ENCODE data around the gene POU3F1. TPM values are rescaled to one million over a fixed set of nuclear protein-coding genes. Genes with fewer than 3 reads are reported as not detected.
A peak's percentile ranks its signal among the peaks of the same experiment; 100 is the strongest.

POU3F1 gene
- total RNA-seq, 2 donors from 2014 or later: not detected

GRCh38 chr1:38077523-38078147 lies 31.0 kb upstream of the POU3F1 start:
- DNase-seq (ENCODE audit: low spot score in 2 of 2) (no peak), ATAC-seq (no peak)
- no peak overlapping the region for H3K27ac Mint-ChIP-seq

GRCh38 chr1:38076455-38076854 lies 29.9 kb upstream of the POU3F1 start:
- H3K36me3 Mint-ChIP-seq: no peaks in the 10 kb centered on the region
- no peak for DNase-seq (ENCODE audit: low spot score in 2 of 2)

More at GRCh38 chr1:38077523-38078147, 31.0 kb upstream of the POU3F1 start:
- H3K36me3 Mint-ChIP-seq: no peaks in the 10 kb centered on the region
- H3K9me3 Mint-ChIP-seq: no peaks in the 10 kb centered on the region

GRCh38 chr1:38076038-38076437 lies 29.4 kb upstream of the POU3F1 start:
- DNase-seq (ENCODE audit: low spot score in 2 of 2) (no peak), ATAC-seq (no peak)
- Mint-ChIP-seq H3K9me3 (no peaks in the 10 kb centered on the region), H3K36me3 (no peaks in the 10 kb centered on the region), H3K27ac (no peak overlapping the region)

More at GRCh38 chr1:38076455-38076854, 29.9 kb upstream of the POU3F1 start:
- Mint-ChIP-seq H3K27ac (no peak overlapping the region), H3K9me3 (no peaks in the 10 kb centered on the region)
- no peak for ATAC-seq

- H3K36me3 Mint-ChIP-seq: no peaks in the 10 kb centered on the region
- ATAC-seq (no peak), DNase-seq (ENCODE audit: low spot score in 2 of 2) (no peak)
- no peaks in the 10 kb centered on the region for H3K9me3 Mint-ChIP-seq
- no peak overlapping the region for H3K27ac Mint-ChIP-seq
These were observed 28.6 kb upstream of the POU3F1 start for GRCh38 chr1:38075191-38075590.

- ATAC-seq (no peak), DNase-seq (ENCODE audit: low spot score in 2 of 2) (no peak)
- H3K9me3 Mint-ChIP-seq: no peaks in the 10 kb centered on the region
- no peaks in the 10 kb centered on the region for H3K36me3 Mint-ChIP-seq
- no peak overlapping the region for H3K27ac Mint-ChIP-seq
These were observed 27.7 kb upstream of the POU3F1 start for GRCh38 chr1:38074302-38074677.

- ATAC-seq (no peak), DNase-seq (ENCODE audit: low spot score in 2 of 2) (no peak)
- Mint-ChIP-seq H3K9me3 (no peaks in the 10 kb centered on the region), H3K27ac (peak overlapping the region in 1 of 2 donors; percentile 5), H3K36me3 (no peaks in the 10 kb centered on the region)
These were observed 27.1 kb upstream of the POU3F1 start for GRCh38 chr1:38073534-38074301.

- H3K27ac Mint-ChIP-seq: peak overlapping the region in 1 of 2 donors; percentile 5
- no peaks in the 10 kb centered on the region for H3K36me3 Mint-ChIP-seq
- no peaks in the 10 kb centered on the region for H3K9me3 Mint-ChIP-seq
- DNase-seq (ENCODE audit: low spot score in 2 of 2) (no peak), ATAC-seq (no peak)
These were observed 26.3 kb upstream of the POU3F1 start for GRCh38 chr1:38072858-38073257.

GRCh38 chr1:38071312-38072256 lies 25.0 kb upstream of the POU3F1 start:
- no peak for DNase-seq (ENCODE audit: low spot score in 2 of 2)
- Mint-ChIP-seq H3K9me3 (no peaks in the 10 kb centered on the region), H3K27ac (no peak overlapping the region), H3K36me3 (no peaks in the 10 kb centered on the region)
- ATAC-seq: peak; percentile 79 to 82

GRCh38 chr1:38068980-38069340 lies 22.4 kb upstream of the POU3F1 start:
- DNase-seq (ENCODE audit: low spot score in 2 of 2): no peak
- Mint-ChIP-seq H3K9me3 (no peaks in the 10 kb centered on the region), H3K36me3 (no peaks in the 10 kb centered on the region), H3K27ac (no peak overlapping the region)
- ATAC-seq: no peak

GRCh38 chr1:38068220-38068979 lies 21.8 kb upstream of the POU3F1 start:
- H3K27ac Mint-ChIP-seq: no peak overlapping the region
- H3K36me3 Mint-ChIP-seq: no peaks in the 10 kb centered on the region
- no peaks in the 10 kb centered on the region for H3K9me3 Mint-ChIP-seq
- DNase-seq (ENCODE audit: low spot score in 2 of 2) (no peak), ATAC-seq (no peak)

- H3K36me3 Mint-ChIP-seq: no peaks in the 10 kb centered on the region
- ATAC-seq: no peak
These were observed 17.8 kb upstream of the POU3F1 start for GRCh38 chr1:38064197-38064903.

GRCh38 chr1:38063616-38064015 lies 17.0 kb upstream of the POU3F1 start:
- Mint-ChIP-seq H3K36me3 (no peaks in the 10 kb centered on the region), H3K27ac (no peak overlapping the region), H3K9me3 (no peaks in the 10 kb centered on the region)
- DNase-seq (ENCODE audit: low spot score in 2 of 2) (no peak), ATAC-seq (no peak)

More at GRCh38 chr1:38064197-38064903, 17.8 kb upstream of the POU3F1 start:
- no peak overlapping the region for H3K27ac Mint-ChIP-seq
- H3K9me3 Mint-ChIP-seq: no peaks in the 10 kb centered on the region
- DNase-seq (ENCODE audit: low spot score in 2 of 2): no peak

GRCh38 chr1:38062361-38063288 lies 16.0 kb upstream of the POU3F1 start:
- Mint-ChIP-seq H3K27ac (peak overlapping the region in 1 of 2 donors; percentile 29), H3K9me3 (no peaks in the 10 kb centered on the region), H3K36me3 (no peaks in the 10 kb centered on the region)
- DNase-seq (ENCODE audit: low spot score in 2 of 2): no peak
- no peak for ATAC-seq

GRCh38 chr1:38061883-38062328 lies 15.3 kb upstream of the POU3F1 start:
- Mint-ChIP-seq H3K36me3 (no peaks in the 10 kb centered on the region), H3K27ac (peak overlapping the region in 1 of 2 donors; percentile 29), H3K9me3 (no peaks in the 10 kb centered on the region)
- DNase-seq (ENCODE audit: low spot score in 2 of 2): no peak
- peak in 1 of 2 donors; percentile 81 for ATAC-seq

- ATAC-seq (no peak), DNase-seq (ENCODE audit: low spot score in 2 of 2) (no peak)
- Mint-ChIP-seq H3K36me3 (no peaks in the 10 kb centered on the region), H3K27ac (no peak overlapping the region), H3K9me3 (no peaks in the 10 kb centered on the region)
These were observed 14.7 kb upstream of the POU3F1 start for GRCh38 chr1:38061290-38061689.
